ENCODE measurements around the gene HRC.
A peak's percentile ranks its signal among the peaks of the same experiment; 100 is the strongest.
"Not testable (repeated sequence)": the region's sequence is repeated elsewhere in the genome, so short reads cannot be mapped to it uniquely, and the experiment has no call there.

Gene HRC, protein sequence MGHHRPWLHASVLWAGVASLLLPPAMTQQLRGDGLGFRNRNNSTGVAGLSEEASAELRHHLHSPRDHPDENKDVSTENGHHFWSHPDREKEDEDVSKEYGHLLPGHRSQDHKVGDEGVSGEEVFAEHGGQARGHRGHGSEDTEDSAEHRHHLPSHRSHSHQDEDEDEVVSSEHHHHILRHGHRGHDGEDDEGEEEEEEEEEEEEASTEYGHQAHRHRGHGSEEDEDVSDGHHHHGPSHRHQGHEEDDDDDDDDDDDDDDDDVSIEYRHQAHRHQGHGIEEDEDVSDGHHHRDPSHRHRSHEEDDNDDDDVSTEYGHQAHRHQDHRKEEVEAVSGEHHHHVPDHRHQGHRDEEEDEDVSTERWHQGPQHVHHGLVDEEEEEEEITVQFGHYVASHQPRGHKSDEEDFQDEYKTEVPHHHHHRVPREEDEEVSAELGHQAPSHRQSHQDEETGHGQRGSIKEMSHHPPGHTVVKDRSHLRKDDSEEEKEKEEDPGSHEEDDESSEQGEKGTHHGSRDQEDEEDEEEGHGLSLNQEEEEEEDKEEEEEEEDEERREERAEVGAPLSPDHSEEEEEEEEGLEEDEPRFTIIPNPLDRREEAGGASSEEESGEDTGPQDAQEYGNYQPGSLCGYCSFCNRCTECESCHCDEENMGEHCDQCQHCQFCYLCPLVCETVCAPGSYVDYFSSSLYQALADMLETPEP

DNA sequence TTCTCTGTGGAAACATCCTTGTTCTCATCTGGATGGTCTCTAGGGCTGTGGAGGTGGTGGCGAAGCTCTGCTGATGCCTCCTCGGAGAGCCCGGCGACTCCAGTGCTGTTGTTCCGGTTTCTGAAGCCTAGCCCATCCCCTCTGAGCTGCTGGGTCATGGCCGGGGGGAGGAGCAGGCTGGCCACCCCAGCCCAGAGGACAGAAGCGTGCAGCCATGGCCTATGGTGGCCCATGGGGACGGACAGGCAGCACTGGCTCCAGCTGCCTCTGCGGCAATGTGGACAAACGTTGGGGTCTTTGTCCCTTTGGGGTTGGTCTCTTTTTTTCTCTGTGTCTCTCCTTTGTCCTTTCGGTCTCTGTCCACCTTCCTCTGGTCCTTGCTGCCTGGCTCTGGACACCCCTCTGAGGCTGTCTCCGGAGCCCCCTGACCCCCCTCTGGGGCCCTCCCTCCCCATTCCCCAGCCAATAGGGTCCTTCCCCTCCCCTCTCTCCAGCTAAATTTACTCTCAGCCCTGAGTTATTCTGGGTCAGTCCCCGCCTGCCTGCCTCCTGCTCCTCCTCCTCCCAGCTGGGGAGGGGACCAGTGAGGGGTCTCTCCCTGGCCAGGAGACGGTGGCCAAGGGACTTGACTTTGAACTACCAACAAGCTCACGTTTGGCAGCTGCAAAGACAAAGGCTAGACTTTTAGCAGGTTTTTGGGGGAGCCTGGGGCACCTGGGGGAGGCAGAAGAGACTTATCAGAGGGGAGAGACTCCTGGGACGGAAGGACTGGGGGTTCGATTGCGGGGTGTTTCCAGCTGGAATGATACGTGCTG, at the start of gene HRC:
TSS of gene HRC (minus strand) at position 392 of the 815 bp plus-strand sequence. CDS start at position 233, 159 bp downstream.
- peaks cover 14% of the 10 kb centered on the region for H3K4me1 Mint-ChIP-seq
- H3K27ac Mint-ChIP-seq, result no peak within 1 kb of the TSS
- peaks cover 95% of the 10 kb centered on the region for H3K27me3 Mint-ChIP-seq
- DNase-seq, result no peak
- CTCF ChIA-PET, result interaction anchor here (1.5 kb wide), 1 partner anchor 9 kb away, joined by 5 read pairs; no protein-coding TSS in a partner anchor
- H3K4me3 Mint-ChIP-seq, result no peak within 1 kb of the TSS
- H3K9me3 Mint-ChIP-seq, result peaks cover 4% of the 10 kb centered on the region
- peaks cover 3% of the 10 kb centered on the region for H3K36me3 Mint-ChIP-seq

DNA sequence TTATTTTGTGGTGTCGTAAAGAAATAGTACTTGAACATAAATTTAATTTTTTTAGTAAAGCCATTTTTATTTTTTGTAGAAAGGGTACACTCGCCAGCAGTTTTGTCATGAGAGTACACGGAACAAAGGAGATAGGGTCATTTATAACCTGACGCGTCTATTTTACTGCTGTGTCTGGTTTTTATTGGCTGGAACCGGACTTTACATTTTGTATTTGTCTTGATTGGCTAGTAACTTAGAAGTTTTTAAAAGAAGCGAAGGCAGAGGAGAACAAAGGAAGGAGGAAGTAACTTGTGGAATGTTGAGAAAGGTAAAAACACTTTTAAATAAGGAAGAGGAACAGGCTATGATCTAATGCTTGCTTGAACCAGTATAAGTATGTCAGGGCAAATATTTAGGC, 45.8 kb upstream of the HRC start:
- peaks cover 7% of the 10 kb centered on the region for H3K27me3 Mint-ChIP-seq
- H3K9me3 Mint-ChIP-seq, result no peaks in the 10 kb centered on the region
- H3K27ac Mint-ChIP-seq, result no peak overlapping the region
- no peak overlapping the region for H3K4me3 Mint-ChIP-seq
- H3K4me1 Mint-ChIP-seq, result peaks cover 7% of the 10 kb centered on the region
- DNase-seq, result no peak
- H3K36me3 Mint-ChIP-seq, result no peaks in the 10 kb centered on the region
- CTCF ChIA-PET, result no interaction called here

DNA sequence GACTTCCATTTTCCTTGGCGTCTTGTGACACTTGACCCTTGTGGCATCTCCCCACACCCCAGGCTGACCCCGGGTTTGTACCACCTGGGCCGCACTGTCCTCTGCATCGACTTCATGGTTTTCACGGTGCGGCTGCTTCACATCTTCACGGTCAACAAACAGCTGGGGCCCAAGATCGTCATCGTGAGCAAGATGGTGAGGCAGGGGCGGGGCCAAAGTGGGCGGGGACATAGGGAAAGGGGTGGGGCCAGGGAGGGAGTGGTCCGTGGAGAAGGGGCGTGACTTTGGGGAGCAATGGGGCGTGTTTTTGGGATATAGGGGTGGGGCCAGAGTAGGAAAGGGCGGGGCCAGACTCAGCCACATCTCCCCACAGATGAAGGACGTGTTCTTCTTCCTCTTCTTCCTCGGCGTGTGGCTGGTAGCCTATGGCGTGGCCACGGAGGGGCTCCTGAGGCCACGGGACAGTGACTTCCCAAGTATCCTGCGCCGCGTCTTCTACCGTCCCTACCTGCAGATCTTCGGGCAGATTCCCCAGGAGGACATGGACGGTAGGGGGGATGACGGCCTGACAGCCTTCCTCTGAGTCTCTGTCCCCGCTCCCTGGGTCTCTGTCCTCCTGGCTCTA, 45.2 kb upstream of the HRC start:
- Mint-ChIP-seq H3K27ac (no peak overlapping the region), H3K27me3 (peaks cover 7% of the 10 kb centered on the region), H3K36me3 (no peaks in the 10 kb centered on the region), H3K9me3 (no peaks in the 10 kb centered on the region), H3K4me1 (peaks cover 7% of the 10 kb centered on the region), H3K4me3 (no peak overlapping the region)
- CTCF ChIA-PET, result interaction anchor here (0.9 to 2.5 kb wide), 5 partner anchors 10 to 206 kb away, joined by 4 to 12 read pairs (median 5); partner anchors contain the start of gene RUVBL2
- peak; percentile 25 for DNase-seq

DNA sequence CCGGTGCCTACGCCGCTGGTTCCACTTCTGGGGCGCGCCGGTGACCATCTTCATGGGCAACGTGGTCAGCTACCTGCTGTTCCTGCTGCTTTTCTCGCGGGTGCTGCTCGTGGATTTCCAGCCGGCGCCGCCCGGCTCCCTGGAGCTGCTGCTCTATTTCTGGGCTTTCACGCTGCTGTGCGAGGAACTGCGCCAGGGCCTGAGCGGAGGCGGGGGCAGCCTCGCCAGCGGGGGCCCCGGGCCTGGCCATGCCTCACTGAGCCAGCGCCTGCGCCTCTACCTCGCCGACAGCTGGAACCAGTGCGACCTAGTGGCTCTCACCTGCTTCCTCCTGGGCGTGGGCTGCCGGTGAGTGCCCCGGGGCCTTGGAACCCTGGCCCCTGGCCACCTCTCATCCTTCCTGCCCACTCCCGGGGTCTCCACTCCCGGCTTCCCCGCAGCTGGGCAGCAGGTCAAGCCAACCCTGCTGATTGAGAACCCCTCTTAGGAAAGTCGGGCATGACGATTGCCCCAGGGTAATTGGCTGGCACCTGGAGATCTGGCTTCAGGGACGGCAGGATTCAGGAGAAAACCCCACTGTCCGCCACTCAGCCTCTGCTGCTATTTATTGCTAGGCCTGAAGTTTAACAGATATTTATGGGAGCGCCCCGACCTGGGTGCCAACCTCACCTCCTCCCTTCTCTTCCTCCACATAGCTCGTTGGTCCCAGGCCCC, 41.5 kb upstream of the HRC start:
- Mint-ChIP-seq H3K4me3 (no peak overlapping the region), H3K27me3 (peaks cover 18% of the 10 kb centered on the region), H3K36me3 (no peaks in the 10 kb centered on the region), H3K4me1 (peaks cover 7% of the 10 kb centered on the region), H3K9me3 (no peaks in the 10 kb centered on the region), H3K27ac (no peak overlapping the region)
- CTCF ChIA-PET, result interaction anchor here (0.6 to 1.5 kb wide), 4 partner anchors 12 to 99 kb away, joined by 3 to 7 read pairs (median 4); no protein-coding TSS in a partner anchor
- no peak for DNase-seq

DNA sequence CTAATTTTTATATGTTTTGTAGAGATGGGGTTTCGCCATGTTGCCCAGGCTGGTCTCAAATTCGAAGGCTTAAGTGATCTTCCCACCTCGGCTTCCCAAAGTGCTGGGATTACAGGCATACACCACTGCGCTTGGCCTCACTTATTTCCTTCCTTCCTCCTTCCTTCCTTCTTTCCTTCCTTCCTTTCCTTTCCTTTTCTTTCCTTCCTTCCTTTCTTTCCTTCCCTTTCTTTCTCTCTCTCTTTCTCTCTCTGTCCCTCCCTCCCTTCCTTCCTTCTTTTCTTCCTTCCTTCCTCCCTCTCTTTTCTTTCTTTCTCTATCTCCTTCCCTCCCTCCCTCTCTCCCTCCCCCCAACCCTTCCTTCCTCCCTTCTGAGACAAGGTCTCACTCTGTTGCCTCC, 39.2 kb upstream of the HRC start:
- CTCF ChIA-PET, result no interaction called here
- H3K27ac Mint-ChIP-seq, result no peak overlapping the region
- H3K4me3 Mint-ChIP-seq, result no peak overlapping the region
- DNase-seq, result no peak
- H3K36me3 Mint-ChIP-seq, result no peaks in the 10 kb centered on the region
- peaks cover 13% of the 10 kb centered on the region for H3K4me1 Mint-ChIP-seq
- H3K27me3 Mint-ChIP-seq, result peaks cover 18% of the 10 kb centered on the region
- peaks cover 1% of the 10 kb centered on the region for H3K9me3 Mint-ChIP-seq

DNA sequence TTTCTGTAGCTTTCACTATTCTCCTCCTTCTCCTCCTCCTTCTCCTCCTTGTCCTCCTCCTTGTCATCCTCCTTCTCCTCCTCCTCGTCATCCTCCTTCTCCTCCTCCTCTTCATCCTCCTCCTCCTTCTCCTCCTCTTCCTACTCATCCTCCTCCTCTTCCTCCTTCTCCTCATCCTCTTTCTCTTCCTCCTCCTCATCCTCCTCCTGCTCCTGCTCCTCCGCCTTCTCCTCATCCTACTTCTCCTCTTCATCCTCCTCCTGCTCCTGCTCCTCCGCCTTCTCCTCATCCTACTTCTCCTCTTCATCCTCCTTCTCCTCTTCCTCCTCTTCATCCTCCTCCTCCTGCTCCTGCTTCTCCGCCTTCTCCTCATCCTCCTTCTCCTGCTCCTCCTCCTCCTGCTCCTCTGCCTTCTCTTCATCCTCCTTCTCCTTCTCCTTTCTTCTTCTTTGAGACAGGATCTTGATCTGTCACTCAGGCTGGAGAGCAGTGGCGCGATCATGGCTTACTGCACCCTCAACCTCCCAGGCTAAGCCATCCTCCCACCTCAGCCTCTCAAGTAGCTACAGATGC, 38.7 kb upstream of the HRC start:
- no peak overlapping the region for H3K27ac Mint-ChIP-seq
- CTCF ChIA-PET, result no interaction called here
- H3K4me3 Mint-ChIP-seq, result no peak overlapping the region
- peaks cover 16% of the 10 kb centered on the region for H3K4me1 Mint-ChIP-seq
- no peaks in the 10 kb centered on the region for H3K36me3 Mint-ChIP-seq
- no peak for DNase-seq
- H3K27me3 Mint-ChIP-seq, result peaks cover 22% of the 10 kb centered on the region
- peaks cover 1% of the 10 kb centered on the region for H3K9me3 Mint-ChIP-seq

DNA sequence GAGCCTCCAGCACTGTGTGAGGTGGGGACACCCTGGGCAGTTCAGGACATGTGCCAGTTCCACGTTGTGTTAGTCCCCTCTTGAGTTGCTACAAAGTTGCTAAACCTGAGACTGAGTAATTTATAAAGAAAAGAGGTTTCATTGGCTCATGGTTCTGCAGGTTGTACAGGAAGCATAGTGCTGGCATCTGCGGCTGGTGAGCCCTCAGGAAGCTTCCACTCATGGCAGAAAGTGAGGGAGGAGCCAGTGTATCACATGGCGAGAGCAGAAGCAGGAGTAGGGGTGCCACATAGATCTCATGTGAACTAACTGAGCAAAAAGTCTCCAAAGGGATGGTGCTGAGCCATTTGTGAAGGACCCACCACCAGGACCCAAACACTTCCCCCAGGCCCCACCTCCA, 35.6 kb upstream of the HRC start:
- CTCF ChIA-PET, result interaction anchor here (2.6 kb wide), 1 partner anchor 8 kb away, joined by 12 read pairs; no protein-coding TSS in a partner anchor
- H3K4me3 Mint-ChIP-seq, result no peak overlapping the region
- H3K27ac Mint-ChIP-seq, result no peak overlapping the region
- H3K27me3 Mint-ChIP-seq, result peaks cover 33% of the 10 kb centered on the region
- H3K9me3 Mint-ChIP-seq, result peaks cover 1% of the 10 kb centered on the region
- no peak for DNase-seq
- no peaks in the 10 kb centered on the region for H3K36me3 Mint-ChIP-seq
- H3K4me1 Mint-ChIP-seq, result peaks cover 16% of the 10 kb centered on the region

DNA sequence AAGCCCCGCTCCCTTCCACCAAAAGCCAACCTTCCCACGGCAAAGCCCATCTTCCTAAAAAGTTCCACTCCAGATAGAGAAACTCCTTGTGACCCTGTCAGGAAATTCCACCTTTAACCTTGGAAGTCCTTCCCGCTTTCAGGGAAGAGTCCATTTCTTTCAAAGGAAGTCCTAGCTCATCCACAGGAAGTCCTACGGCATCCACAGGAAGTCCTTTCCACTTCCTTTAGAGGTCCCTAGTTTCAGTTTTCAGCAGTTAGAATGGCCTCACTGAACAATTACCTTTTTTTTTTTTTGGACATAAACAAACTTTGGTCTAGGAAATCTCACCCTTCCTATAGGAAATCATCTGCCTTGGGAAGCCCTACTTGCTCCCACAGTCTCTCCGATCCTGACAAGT, 34.1 kb upstream of the HRC start:
- peaks cover 33% of the 10 kb centered on the region for H3K27me3 Mint-ChIP-seq
- DNase-seq, result no peak
- H3K4me1 Mint-ChIP-seq, result peaks cover 16% of the 10 kb centered on the region
- H3K4me3 Mint-ChIP-seq, result no peak overlapping the region
- no peak overlapping the region for H3K27ac Mint-ChIP-seq
- no peaks in the 10 kb centered on the region for H3K36me3 Mint-ChIP-seq
- CTCF ChIA-PET, result interaction anchor here (2.6 kb wide), 1 partner anchor 10 kb away, joined by 12 read pairs; no protein-coding TSS in a partner anchor
- peaks cover 1% of the 10 kb centered on the region for H3K9me3 Mint-ChIP-seq

DNA sequence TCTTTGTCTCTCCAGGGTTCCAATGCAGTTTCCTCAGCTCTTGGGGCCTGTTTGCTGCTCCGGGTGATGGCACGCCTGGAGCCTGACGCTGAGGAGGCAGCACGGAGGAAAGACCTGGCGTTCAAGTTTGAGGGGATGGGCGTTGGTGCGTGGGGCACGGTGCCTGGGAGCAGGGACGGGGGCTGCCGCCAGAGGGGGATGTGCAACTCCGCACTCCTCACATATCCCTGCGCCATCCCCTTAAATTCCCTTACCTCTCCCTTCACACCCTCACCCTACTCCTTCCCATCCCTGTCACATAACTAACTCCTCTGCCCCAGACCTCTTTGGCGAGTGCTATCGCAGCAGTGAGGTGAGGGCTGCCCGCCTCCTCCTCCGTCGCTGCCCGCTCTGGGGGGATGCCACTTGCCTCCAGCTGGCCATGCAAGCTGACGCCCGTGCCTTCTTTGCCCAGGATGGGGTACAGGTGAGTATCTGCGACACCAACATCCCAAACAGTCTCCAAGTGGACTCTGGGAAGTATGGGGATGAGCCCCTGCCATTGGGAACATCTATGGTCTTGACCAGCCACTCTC, 33.5 kb upstream of the HRC start:
- DNase-seq, result no peak
- CTCF ChIA-PET, result interaction anchor here (2.6 kb wide), 1 partner anchor 10 kb away, joined by 12 read pairs; no protein-coding TSS in a partner anchor
- Mint-ChIP-seq H3K4me1 (peaks cover 16% of the 10 kb centered on the region), H3K27ac (no peak overlapping the region), H3K36me3 (no peaks in the 10 kb centered on the region), H3K27me3 (peaks cover 28% of the 10 kb centered on the region), H3K4me3 (no peak overlapping the region), H3K9me3 (peaks cover 5% of the 10 kb centered on the region)

DNA sequence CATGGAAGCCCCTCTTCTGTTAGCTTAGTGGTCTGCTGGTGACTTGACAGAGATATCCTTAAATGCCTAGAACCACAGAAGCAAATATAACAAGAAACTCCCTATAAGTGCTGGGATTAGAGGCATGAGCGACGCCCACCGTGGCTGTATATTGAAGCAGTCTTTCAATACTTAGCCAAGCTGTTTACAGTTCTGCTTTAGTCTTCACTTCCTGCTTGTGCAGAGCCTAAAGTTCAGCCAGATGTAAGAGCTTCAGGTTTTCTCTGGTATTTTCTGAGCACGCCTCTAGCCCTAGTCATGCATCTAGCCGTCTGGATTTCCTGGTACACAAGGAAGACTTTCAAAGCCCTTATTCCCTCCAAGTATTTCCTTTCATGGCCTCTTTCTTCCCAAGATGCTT, 30.9 kb upstream of the HRC start:
- CTCF ChIA-PET, result interaction anchor here (1.2 kb wide), 1 partner anchor 13 kb away, joined by 4 read pairs; no protein-coding TSS in a partner anchor
- H3K4me3 Mint-ChIP-seq, result no peak overlapping the region

DNA sequence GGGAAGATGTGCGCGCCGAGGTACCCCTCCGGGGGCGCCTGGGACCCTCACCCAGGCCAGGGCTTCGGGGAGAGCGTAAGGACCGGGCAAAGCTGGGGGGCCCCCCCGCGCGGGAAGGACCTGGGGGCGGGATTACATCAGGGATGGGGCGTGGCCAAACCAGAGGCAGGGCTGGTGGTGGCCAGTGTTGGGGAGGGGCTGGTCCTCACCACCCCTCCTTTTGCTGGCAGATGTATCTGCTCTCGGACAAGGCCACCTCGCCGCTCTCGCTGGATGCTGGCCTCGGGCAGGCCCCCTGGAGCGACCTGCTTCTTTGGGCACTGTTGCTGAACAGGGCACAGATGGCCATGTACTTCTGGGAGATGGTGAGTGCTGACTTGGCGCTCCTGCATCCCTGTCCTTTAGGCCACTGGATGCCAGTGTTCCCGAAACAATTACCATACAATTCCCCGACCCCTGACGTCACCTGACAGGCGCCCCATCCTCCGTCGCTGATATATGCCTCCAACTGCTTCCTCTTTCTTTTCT, 27.7 kb upstream of the HRC start:
- H3K4me1 Mint-ChIP-seq, result no peaks in the 10 kb centered on the region
- peak overlapping the region; percentile 56 for H3K27ac Mint-ChIP-seq
- DNase-seq, result no peak
- CTCF ChIA-PET, result interaction anchor here (1.4 kb wide), 1 partner anchor 86 kb away, joined by 4 read pairs; no protein-coding TSS in a partner anchor
- peaks cover 10% of the 10 kb centered on the region for H3K9me3 Mint-ChIP-seq
- H3K4me3 Mint-ChIP-seq, result no peak overlapping the region
- no peaks in the 10 kb centered on the region for H3K36me3 Mint-ChIP-seq
- peaks cover 8% of the 10 kb centered on the region for H3K27me3 Mint-ChIP-seq

More for the DNA sequence above, 30.9 kb upstream of the HRC start:
- Mint-ChIP-seq H3K9me3 (peaks cover 12% of the 10 kb centered on the region), H3K36me3 (no peaks in the 10 kb centered on the region), H3K27me3 (peaks cover 22% of the 10 kb centered on the region), H3K4me1 (peaks cover 16% of the 10 kb centered on the region), H3K27ac (no peak overlapping the region)
- no peak for DNase-seq

DNA sequence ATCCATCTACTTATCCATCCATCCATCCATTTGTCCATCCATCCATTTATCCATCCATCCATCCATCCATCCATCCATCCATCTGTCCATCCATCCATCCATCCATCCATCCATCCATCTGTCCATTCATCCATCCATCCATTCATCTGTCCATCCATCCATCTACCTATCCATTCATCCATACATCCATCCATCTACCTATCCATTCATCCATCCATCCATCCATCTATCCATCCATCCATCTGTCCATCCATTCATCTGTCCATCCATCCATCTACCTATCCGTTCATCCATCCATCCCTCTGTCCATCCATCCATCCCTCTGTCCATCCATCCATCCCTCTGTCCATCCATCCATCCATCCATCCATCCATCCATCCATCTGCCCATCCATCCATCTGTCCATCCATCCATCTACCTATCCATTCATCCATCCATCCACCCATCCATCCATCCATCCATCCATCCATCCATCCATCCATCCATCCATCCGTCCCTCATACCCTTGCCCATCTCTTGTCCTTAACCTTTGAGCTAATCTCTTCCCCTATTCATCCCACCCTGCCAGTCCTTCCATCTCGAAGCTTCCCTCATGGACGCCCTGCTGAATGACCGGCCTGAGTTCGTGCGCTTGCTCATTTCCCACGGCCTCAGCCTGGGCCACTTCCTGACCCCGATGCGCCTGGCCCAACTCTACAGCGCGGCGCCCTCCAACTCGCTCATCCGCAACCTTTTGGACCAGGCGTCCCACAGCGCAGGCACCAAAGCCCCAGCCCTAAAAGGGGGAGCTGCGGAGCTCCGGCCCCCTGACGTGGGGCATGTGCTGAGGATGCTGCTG, 27.0 kb upstream of the HRC start:
- H3K27ac Mint-ChIP-seq, H3K4me1 Mint-ChIP-seq, DNase-seq, H3K27me3 Mint-ChIP-seq, H3K36me3 Mint-ChIP-seq, H3K4me3 Mint-ChIP-seq: not testable (repeated sequence)
- CTCF ChIA-PET, result interaction anchor here (1.4 kb wide), 1 partner anchor 85 kb away, joined by 4 read pairs; no protein-coding TSS in a partner anchor
- peaks cover 10% of the 10 kb centered on the region for H3K9me3 Mint-ChIP-seq
